Neuron (in vitro differentiated cells): ENCODE results near the gene FGF14.

Source experiments
- H2AFZ ChIP-seq: one replicate; pipeline ENCODE4 v1.6.1; 2013; ENCODE audit warnings: low read depth, mild to moderate bottlenecking, inconsistent platforms, low read length, moderate library complexity
- H3K27me3 ChIP-seq: one replicate; pipeline ENCODE4 v1.6.1; 2013; ENCODE audit warnings: low read length; ENCODE audit not compliant: insufficient read depth
- H3K36me3 ChIP-seq: one replicate; pipeline ENCODE4 v1.6.1; 2013; ENCODE audit warnings: low read length; ENCODE audit not compliant: insufficient read depth
- H3K4me1 ChIP-seq: one replicate; pipeline ENCODE4 v1.6.1; 2013; ENCODE audit warnings: low read length; ENCODE audit not compliant: insufficient read depth
- H3K4me3 ChIP-seq: 2 replicates; pipeline ENCODE4 v1.5.1; 2013; ENCODE audit warnings: mild to moderate bottlenecking, low read length, moderate library complexity
- H3K9me3 ChIP-seq: one replicate; pipeline ENCODE4 v1.6.1; 2013; ENCODE audit warnings: low read length

The FGF14 gene

GRCh38 chr13:102401766-102402165 is at the start of gene FGF14:
Gene FGF14, minus strand, starts transcription at chr13:102402048.
- Histone ChIP-seq H3K27me3 (no peaks in the 10 kb centered on the region), H3K4me1 (peaks cover 9% of the 10 kb centered on the region), H3K36me3 (no peaks in the 10 kb centered on the region), H2AFZ (peak within 1 kb of the TSS; percentile 94), H3K4me3 (peak within 1 kb of the TSS; percentile 53), H3K9me3 (no peaks in the 10 kb centered on the region)

GRCh38 chr13:102443249-102443648 is 41.4 kb upstream of the FGF14 start:
- Histone ChIP-seq H3K36me3 (no peaks in the 10 kb centered on the region), H3K4me1 (peaks cover 1% of the 10 kb centered on the region), H2AFZ (no peak overlapping the region), H3K4me3 (no peak overlapping the region), H3K9me3 (no peaks in the 10 kb centered on the region), H3K27me3 (peaks cover under 1% of the 10 kb centered on the region)

- Histone ChIP-seq H3K9me3 (no peaks in the 10 kb centered on the region), H2AFZ (no peak overlapping the region), H3K36me3 (no peaks in the 10 kb centered on the region), H3K4me3 (no peak overlapping the region), H3K4me1 (peaks cover 1% of the 10 kb centered on the region), H3K27me3 (peaks cover 3% of the 10 kb centered on the region)
Observed at GRCh38 chr13:102441085-102441484, 39.2 kb upstream of the FGF14 start.

- Histone ChIP-seq H3K9me3 (no peaks in the 10 kb centered on the region), H3K36me3 (no peaks in the 10 kb centered on the region), H3K27me3 (peaks cover 3% of the 10 kb centered on the region), H3K4me1 (peaks cover 1% of the 10 kb centered on the region), H3K4me3 (no peak overlapping the region), H2AFZ (no peak overlapping the region)
Observed at GRCh38 chr13:102440259-102440936, 38.5 kb upstream of the FGF14 start.

- H3K4me3 ChIP-seq = no peak overlapping the region
- H3K27me3 ChIP-seq = no peaks in the 10 kb centered on the region
- H3K9me3 ChIP-seq = no peaks in the 10 kb centered on the region
- no peak overlapping the region for H2AFZ ChIP-seq
- no peaks in the 10 kb centered on the region for H3K4me1 ChIP-seq
- H3K36me3 ChIP-seq = no peaks in the 10 kb centered on the region
Observed at GRCh38 chr13:102422690-102423089, 20.8 kb upstream of the FGF14 start.

GRCh38 chr13:102405499-102406100 is 3.8 kb upstream of the FGF14 start:
- Histone ChIP-seq H3K36me3 (no peaks in the 10 kb centered on the region), H3K4me3 (no peak overlapping the region), H3K27me3 (no peaks in the 10 kb centered on the region), H2AFZ (no peak overlapping the region), H3K4me1 (peaks cover 5% of the 10 kb centered on the region), H3K9me3 (no peaks in the 10 kb centered on the region)

GRCh38 chr13:102402290-102402689 is 442 bp upstream of the FGF14 start:
- Histone ChIP-seq H3K4me3 (peak overlapping the region; percentile 53), H3K9me3 (no peaks in the 10 kb centered on the region), H2AFZ (peak overlapping the region; percentile 94), H3K27me3 (no peaks in the 10 kb centered on the region), H3K4me1 (peaks cover 9% of the 10 kb centered on the region), H3K36me3 (no peaks in the 10 kb centered on the region)

GRCh38 chr13:102401265-102401664 is 583 bp downstream of the FGF14 start:
- Histone ChIP-seq H2AFZ (peak overlapping the region; percentile 94), H3K27me3 (no peaks in the 10 kb centered on the region), H3K4me3 (peak overlapping the region; percentile 53), H3K36me3 (no peaks in the 10 kb centered on the region), H3K9me3 (no peaks in the 10 kb centered on the region), H3K4me1 (peaks cover 9% of the 10 kb centered on the region)

GRCh38 chr13:102400675-102401145 is 1.1 kb downstream of the FGF14 start:
- H3K27me3 ChIP-seq = no peaks in the 10 kb centered on the region
- peak overlapping the region; percentile 53 for H3K4me3 ChIP-seq
- no peaks in the 10 kb centered on the region for H3K9me3 ChIP-seq
- H2AFZ ChIP-seq = peak overlapping the region; percentile 94
- peaks cover 9% of the 10 kb centered on the region for H3K4me1 ChIP-seq
- no peaks in the 10 kb centered on the region for H3K36me3 ChIP-seq

- H2AFZ ChIP-seq = peak overlapping the region; percentile 94
- H3K9me3 ChIP-seq = no peaks in the 10 kb centered on the region
- peaks cover 14% of the 10 kb centered on the region for H3K4me1 ChIP-seq
- H3K27me3 ChIP-seq = no peaks in the 10 kb centered on the region
- no peaks in the 10 kb centered on the region for H3K36me3 ChIP-seq
- H3K4me3 ChIP-seq = peak overlapping the region; percentile 53
Observed at GRCh38 chr13:102399791-102400674, 1.8 kb downstream of the FGF14 start.

GRCh38 chr13:102395939-102396338 is 5.9 kb downstream of the FGF14 start:
- H3K4me1 ChIP-seq = peaks cover 16% of the 10 kb centered on the region
- no peaks in the 10 kb centered on the region for H3K36me3 ChIP-seq
- H3K27me3 ChIP-seq = no peaks in the 10 kb centered on the region
- H3K9me3 ChIP-seq = no peaks in the 10 kb centered on the region
- H3K4me3 ChIP-seq = no peak overlapping the region
- no peak overlapping the region for H2AFZ ChIP-seq

GRCh38 chr13:102395174-102395573 is 6.7 kb downstream of the FGF14 start:
- Histone ChIP-seq H3K9me3 (no peaks in the 10 kb centered on the region), H2AFZ (peak overlapping the region; percentile 96), H3K4me1 (peaks cover 16% of the 10 kb centered on the region), H3K27me3 (no peaks in the 10 kb centered on the region), H3K4me3 (peak overlapping the region; percentile 78), H3K36me3 (no peaks in the 10 kb centered on the region)
